GM12878 (cell line): Measurements from ENCODE around the gene LMX1B. TPM values are rescaled to one million over a fixed set of nuclear protein-coding genes. Genes with fewer than 3 reads are reported as not detected.

Source experiments
- DPF2 ChIP-seq: fragments of 450-650 bp; IDR thresholded peaks from 2 replicates; pipeline ENCODE4 v1.6.1; 2017; ENCODE audit warnings: mild to moderate bottlenecking
- EED ChIP-seq: sonication (generic); IDR thresholded peaks from 2 replicates; pipeline ENCODE4 v1.6.1; 2016; ENCODE audit warnings: antibody characterized with exemption, low read depth
- EP300 ChIP-seq, 2 experiments: fragments of 150-350 bp in 1 of 2; IDR thresholded peaks; 2 replicates each; pipeline ENCODE4 v1.6.1; 2011 to 2012; ENCODE audit warnings: low read depth in 2 of 2, low read length in 2 of 2, borderline replicate concordance in 1 of 2, improper control_type of control experiment in 1 of 2, inconsistent platforms in 1 of 2; ENCODE audit not compliant: control insufficient read depth in 1 of 2
- GABPA ChIP-seq: IDR thresholded peaks from 2 replicates; pipeline ENCODE4 v1.6.1; 2014; ENCODE audit warnings: antibody characterized with exemption, low read depth, mild to moderate bottlenecking, inconsistent platforms
- KDM1A ChIP-seq: fragments of 200-600 bp; sonication (generic); IDR thresholded peaks from 2 replicates; pipeline ENCODE4 v1.6.1; 2016; ENCODE audit warnings: borderline replicate concordance
- RELA ChIP-seq: fragments of 450-650 bp; IDR thresholded peaks from 2 replicates; pipeline ENCODE4 v1.8.0; 2014; ENCODE audit warnings: borderline replicate concordance; ENCODE audit not compliant: partially characterized antibody
- SMAD5 ChIP-seq: IDR thresholded peaks from 2 replicates; pipeline ENCODE4 v1.6.1; 2016; ENCODE audit warnings: antibody characterized with exemption, low read depth
- SPI1 ChIP-seq: IDR thresholded peaks from 2 replicates; pipeline ENCODE4 v1.6.1; 2011; ENCODE audit warnings: low read depth, mild to moderate bottlenecking, low read length, moderate library complexity, borderline replicate concordance; ENCODE audit not compliant: insufficient read depth
- YBX1 ChIP-seq: fragments of 450-650 bp; IDR thresholded peaks from 2 replicates; pipeline ENCODE4 v1.6.1; 2016; ENCODE audit warnings: antibody characterized with exemption
- ZNF217 ChIP-seq: fragments of 450-650 bp; IDR thresholded peaks from 2 replicates; pipeline ENCODE4 v1.6.1; 2017; ENCODE audit warnings: antibody characterized with exemption, mild to moderate bottlenecking
- ZNF622 ChIP-seq: fragments of 450-650 bp; IDR thresholded peaks from 2 replicates; pipeline ENCODE4 v1.6.1; 2017; ENCODE audit warnings: mild to moderate bottlenecking, inconsistent platforms
- polyA plus RNA-seq, 11 experiments: library from polyadenylated mRNA; depleted of rRNA in 4 of 11; unstranded in 6 of 11; stranded (reverse) in 5 of 11; fragments of >200 nt; fragmentation: Nextera tagmentation in 4 of 11; fragmentation: Illumina TruSeq in 1 of 11; extraction: Ambion mirVana in 4 of 11; extraction: Trizol in 1 of 11; gene quantifications; 1 replicate in 1 of 11; 2 replicates in 10 of 11; pipeline versions ENCODE4 v1.2.1 to v1.2.3, GENCODE V29; 2011 to 2016; ENCODE audit warnings: inconsistent platforms in 2 of 11, missing spikeins in 2 of 11, low read depth in 1 of 11
- total RNA-seq, 4 experiments: library from RNA; depleted of rRNA in 3 of 4; stranded (reverse); fragments of >200 nt in 3 of 4; fragmentation: Illumina TruSeq in 1 of 4; extraction: Trizol in 1 of 4; gene quantifications; 2 replicates each; pipeline versions ENCODE4 v1.2.1 to v1.2.3, GENCODE V29; 2013 to 2021
- TF ChIP-seq, protein P1 (sequence below): fragments of 450-650 bp; IDR thresholded peaks from 2 replicates; pipeline ENCODE4 v1.6.1; 2017; ENCODE audit warnings: borderline replicate concordance
- TF ChIP-seq, protein P2 (sequence below): fragments of 450-650 bp; formaldehyde crosslinking; IDR thresholded peaks from 2 replicates; pipeline ENCODE4 v1.4.0; 2022; ENCODE audit warnings: mild to moderate bottlenecking, moderate library complexity
- TF ChIP-seq, protein P3 (sequence below): fragments of 450-650 bp; IDR thresholded peaks from 2 replicates; pipeline ENCODE4 v1.6.1; 2017; ENCODE audit warnings: mild to moderate bottlenecking, low read depth, inconsistent platforms; ENCODE audit not compliant: poor library complexity, severe bottlenecking

The LMX1B gene
- total and polyA plus RNA-seq, 10 of the 15 experiments (the other 5 are each of a cell fraction or from before 2014, with no cell fraction given): not detected

DNA sequence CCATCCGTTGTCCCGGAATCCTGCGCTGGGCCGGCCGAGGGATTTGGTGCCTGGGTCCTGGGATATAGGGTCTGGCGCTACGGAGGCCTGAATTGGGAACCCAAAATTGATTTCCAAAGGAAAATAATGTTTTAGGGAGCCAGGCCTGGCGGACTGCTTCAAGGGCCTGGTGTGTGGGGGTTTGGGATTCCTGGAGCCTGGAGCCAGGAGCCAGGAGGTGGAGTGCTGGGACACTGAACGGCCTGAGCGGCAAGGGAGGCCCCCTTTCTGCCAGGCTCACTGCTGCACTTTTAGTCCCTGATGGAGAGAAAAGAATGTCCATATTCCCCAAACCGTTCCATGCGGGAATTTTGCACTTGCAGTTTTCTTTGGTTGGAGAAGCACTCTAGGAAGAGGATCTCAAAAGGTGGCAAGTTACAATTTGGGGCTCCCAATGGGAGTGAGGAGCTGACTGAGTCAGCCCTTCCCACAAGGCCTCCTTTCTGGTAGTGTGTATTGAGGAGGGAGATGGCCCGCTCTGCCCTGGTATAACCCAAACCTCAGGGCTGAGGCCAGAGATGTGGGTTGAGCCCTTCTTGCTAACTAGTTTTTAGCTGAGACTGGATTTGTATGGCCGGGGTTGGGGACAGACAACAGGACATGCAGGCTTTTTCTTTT, 2.2 kb downstream of the LMX1B start (continued):
- TF ChIP-seq EP300 (IDR thresholded peaks at IDR 0.05; ENCODE audit: borderline replicate concordance in 1 of 2, control insufficient read depth in 1 of 2, low read depth in 2 of 2, low read length in 2 of 2) (no peak), GABPA (no peak), YBX1 (no peak), ZNF217 (no peak), SMAD5 (no peak), EED (no peak), DPF2 (no peak), SPI1 (no peak), RELA (no peak), ZNF622 (no peak), KDM1A (no peak)
- TF ChIP-seq, protein P1, sequence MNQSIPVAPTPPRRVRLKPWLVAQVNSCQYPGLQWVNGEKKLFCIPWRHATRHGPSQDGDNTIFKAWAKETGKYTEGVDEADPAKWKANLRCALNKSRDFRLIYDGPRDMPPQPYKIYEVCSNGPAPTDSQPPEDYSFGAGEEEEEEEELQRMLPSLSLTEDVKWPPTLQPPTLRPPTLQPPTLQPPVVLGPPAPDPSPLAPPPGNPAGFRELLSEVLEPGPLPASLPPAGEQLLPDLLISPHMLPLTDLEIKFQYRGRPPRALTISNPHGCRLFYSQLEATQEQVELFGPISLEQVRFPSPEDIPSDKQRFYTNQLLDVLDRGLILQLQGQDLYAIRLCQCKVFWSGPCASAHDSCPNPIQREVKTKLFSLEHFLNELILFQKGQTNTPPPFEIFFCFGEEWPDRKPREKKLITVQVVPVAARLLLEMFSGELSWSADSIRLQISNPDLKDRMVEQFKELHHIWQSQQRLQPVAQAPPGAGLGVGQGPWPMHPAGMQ: no peak
- TF ChIP-seq, protein P2, sequence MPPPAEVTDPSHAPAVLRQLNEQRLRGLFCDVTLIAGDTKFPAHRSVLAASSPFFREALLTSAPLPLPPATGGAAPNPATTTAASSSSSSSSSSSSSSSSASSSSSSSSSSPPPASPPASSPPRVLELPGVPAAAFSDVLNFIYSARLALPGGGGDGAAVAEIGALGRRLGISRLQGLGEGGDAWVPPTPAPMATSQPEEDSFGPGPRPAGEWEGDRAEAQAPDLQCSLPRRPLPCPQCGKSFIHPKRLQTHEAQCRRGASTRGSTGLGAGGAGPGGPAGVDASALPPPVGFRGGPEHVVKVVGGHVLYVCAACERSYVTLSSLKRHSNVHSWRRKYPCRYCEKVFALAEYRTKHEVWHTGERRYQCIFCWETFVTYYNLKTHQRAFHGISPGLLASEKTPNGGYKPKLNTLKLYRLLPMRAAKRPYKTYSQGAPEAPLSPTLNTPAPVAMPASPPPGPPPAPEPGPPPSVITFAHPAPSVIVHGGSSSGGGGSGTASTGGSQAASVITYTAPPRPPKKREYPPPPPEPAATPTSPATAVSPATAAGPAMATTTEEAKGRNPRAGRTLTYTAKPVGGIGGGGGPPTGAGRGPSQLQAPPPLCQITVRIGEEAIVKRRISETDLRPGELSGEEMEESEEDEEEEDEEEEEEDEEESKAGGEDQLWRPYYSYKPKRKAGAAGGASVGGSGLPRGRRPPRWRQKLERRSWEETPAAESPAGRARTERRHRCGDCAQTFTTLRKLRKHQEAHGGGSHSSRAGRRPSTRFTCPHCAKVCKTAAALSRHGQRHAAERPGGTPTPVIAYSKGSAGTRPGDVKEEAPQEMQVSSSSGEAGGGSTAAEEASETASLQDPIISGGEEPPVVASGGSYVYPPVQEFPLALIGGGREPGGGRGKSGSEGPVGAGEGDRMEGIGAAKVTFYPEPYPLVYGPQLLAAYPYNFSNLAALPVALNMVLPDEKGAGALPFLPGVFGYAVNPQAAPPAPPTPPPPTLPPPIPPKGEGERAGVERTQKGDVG (CRISPR knock-in tag): no peak
- TF ChIP-seq, protein P3, sequence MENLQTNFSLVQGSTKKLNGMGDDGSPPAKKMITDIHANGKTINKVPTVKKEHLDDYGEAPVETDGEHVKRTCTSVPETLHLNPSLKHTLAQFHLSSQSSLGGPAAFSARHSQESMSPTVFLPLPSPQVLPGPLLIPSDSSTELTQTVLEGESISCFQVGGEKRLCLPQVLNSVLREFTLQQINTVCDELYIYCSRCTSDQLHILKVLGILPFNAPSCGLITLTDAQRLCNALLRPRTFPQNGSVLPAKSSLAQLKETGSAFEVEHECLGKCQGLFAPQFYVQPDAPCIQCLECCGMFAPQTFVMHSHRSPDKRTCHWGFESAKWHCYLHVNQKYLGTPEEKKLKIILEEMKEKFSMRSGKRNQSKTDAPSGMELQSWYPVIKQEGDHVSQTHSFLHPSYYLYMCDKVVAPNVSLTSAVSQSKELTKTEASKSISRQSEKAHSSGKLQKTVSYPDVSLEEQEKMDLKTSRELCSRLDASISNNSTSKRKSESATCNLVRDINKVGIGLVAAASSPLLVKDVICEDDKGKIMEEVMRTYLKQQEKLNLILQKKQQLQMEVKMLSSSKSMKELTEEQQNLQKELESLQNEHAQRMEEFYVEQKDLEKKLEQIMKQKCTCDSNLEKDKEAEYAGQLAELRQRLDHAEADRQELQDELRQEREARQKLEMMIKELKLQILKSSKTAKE: no peak
